GM03348 (cell line): ENCODE results near the gene RNF166.

Experiments
- DNase-seq: peaks from one replicate; pipeline ENCODE4 v3.0.0; 2012; ENCODE audit warnings: low spot score

The RNF166 gene

DNA sequence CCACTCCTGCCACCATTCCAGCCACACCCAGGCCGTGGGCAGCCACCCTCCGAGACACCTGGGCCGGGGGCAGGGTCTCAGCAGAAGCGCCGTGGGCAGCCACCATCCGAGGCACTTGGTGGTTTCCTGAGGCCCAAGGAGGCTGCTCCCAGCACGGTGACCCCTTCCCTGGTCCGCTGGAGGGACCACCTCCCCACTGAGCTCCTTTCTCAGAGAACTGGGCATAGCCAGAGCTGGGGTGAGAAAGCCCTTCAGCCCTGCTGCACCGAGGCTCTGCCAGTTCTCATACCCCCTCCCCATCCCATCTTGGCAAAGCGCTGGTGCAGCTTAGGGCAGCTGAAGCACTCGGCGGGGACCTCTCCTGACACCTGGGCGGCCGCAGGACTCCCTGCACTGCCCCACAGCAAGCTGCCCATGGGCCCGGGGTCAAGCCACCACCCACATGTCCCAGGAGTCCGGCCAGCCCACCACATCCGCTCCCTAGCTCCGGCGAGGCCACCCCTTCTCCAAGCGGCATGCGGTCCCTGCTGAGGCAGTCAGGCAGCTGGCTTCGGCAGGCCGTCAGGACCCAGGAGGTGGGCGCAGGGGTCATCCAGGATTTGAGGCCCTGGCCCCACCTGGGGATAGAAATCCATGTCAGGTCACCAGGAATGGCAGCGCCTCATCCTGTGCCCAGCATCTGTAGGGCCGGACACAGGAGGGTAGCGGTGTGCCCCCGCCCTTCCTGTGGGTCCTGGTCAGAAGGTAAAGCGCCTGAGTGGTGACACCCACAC, 54.0 kb downstream of the RNF166 start:
- no peak for DNase-seq

DNA sequence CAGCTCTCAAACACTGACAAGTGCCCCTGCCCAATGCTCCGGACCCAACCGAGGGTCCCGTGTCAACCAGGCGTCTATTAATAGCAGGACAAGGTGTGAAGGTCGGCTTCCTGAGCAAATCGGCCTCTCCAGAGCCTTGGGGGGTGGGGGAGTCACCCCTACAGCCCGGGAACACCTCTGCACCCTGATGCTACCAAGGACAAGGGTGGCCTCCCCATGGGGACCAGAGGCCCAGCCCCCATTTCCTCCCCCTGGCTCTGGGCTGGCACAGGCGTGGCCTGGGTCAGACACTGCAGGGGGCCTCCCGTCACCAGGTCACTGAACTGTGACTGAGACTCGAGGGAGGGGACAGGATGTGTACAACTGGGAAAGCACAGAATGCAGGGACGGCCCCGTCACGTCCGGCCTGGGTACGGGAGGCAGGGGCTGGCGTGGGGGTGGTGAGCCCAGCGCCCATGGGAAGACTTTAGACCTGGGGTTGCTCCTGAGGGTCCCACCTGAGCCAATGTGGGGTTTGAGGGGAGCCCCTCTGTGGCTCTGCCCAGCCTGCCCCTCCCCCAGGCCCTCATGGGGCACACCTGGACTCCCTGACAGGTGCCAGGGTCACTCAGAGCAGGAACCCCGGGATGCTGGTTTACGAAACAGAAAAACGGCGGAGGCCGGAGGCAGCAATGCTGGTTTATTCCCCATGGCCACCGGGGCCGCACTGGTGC, 54.8 kb downstream of the RNF166 start:
- DNase-seq = no peak

DNA sequence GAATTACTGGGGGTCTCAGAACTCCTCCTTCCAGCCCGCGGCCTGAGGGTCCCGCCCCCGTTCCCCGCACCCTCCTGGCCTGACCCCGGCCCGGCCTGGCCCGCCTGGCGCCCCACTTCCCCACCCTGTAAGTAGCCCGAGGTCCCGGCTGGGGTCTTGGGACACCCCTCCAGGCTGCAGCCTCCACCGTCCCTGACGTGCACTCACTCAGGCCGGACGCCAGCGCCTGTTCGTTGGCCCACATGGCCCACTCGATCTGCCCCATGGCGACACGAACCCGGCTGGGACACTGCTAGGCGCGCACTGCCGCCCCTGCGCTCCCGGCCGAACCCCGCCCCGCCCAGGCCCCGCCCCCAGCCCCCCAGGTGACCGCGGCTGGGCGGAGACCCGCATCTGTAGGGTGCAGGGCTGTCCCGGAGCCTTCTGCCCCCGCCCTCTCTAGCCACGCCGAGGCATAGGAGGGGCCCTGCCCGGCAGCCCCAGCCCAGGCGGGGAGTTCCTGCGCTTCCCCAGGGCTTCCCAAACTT, 55.4 kb downstream of the RNF166 start, which contains the start of gene CYBA:
Gene CYBA (minus strand): TSS at position 305 of the 527 bp plus-strand sequence. CDS start 40 bp downstream, at position 265.
- peak; percentile 93 for DNase-seq

DNA sequence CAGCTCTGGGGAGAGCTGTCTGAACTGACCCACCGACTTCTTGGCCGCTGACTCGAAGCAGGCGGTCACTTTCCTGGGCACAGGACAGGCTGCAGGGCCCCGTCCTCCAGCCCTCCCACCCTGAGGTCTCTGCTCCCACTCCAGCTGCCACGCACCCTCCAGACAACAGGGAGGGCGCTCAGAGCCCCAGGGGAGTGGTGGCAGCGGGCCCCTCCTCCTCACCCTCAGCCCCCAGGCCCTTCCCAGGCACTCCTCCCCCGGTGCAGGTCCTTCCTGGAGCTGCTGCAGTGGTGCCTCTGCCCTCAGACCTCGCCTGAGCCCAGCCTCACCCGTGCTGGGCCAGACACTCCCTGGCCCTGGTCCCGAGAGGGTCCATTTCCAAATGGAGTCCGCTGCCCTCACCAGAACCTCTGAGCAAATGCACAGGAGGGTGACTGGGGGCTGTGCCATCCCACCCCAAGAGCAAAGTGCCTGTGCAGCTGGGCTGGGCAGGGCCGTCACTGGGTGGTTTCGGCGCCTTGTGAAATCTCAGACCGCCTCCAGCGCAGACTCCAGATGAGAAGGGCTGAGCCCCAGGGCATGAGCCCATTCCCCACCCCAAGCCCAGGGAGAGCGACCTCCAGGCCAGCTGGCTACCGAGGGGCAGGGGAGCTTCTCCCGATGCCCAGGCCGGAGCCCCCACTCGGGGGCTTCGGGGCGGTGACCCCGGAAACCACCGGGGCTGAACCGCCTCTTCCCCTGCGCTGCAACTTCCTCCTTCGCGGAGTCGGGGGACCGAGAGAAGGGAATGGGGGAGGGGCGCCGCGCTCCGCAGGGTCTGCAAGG, 56.1 kb downstream of the RNF166 start:
- peak; percentile 78 for DNase-seq

DNA sequence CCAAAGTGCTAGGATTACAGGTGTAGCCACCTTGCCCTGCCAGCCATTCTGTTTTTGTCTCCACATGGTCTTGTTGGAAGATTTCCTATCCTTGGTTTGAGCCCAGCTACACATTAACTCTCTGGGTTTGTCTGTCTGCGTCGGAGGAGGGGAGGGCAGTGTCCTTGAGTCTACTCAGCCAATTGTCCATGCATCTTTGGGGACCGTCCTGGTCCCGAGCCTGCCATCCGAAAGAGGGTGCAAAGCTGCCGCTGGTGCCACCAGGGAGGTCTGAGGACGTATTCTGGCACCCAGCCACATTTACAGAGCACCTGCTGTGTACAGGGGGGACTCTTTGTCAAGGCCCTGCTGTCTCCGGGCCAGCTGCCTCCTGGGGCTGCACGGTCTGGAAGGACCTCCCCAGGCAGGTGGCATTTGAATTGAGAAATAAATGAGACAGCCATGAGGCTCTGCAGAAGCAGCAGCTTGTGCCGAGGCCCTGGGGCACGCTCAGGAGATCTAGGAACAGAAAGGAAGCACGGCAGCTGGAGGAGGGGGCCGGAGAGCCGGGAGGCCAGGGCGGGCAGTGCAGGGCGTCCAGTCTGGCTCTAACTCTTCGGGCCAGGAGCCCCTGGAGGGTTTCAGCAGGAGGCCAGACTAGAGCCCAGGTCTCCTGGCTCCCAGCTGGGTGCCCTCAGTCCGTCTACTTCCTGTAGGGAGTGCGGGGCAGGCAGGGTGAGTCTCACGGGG, 56.8 kb downstream of the RNF166 start:
- DNase-seq = no peak

DNA sequence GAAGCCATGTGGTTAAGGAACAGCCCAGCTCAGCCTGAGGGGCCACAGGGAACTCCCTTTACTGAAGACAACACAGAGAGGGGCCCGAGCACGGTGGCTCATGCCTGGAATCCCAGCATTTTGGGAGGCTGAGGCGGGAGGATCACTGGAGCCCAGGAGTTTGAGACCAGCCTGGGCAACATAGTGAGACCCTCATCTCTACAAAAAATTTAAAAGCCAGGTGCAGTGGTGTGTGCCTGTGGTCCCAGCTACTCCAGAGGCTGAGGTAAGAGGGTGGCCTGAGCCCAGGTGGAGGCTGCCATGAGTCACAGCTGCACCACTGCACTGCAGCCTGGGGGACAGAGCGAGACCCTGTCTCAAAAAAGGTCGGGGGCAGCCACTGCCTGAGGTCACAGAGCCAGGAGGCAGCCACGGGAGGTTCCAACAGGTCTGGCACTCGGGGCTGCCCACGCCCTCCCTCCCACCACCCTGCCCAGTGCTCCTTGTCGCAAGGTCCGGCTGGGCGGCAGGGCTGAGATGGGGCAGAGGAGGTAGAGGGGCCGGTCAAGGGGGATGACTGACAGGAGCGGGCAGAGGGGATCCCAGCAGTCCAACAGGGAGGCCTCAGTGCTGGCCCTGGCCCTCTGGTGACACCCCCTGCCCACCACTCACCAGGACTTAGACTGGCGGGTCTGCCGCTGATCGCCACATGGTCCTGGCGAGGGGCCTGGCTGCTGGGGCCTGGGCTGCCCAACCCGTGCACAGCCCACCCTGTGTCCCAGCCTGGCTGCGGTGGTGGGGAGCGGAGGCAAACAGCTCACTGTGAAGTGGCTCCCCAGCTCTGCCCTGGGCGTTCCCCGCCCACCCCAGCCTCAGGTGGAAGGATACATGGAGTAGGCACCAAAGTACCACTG, 58.8 kb downstream of the RNF166 start:
- no peak for DNase-seq
